Activated CD4-positive, alpha-beta T cell treated with anti-CD3 and anti-CD28 coated beads, Interleukin-2, amount 50 U/mL, for 16 hours (primary cell): ENCODE results near the gene MMP24OS.
A peak's percentile ranks its signal among the peaks of the same experiment; 100 is the strongest.

Experiments used
- DNase-seq: peaks from one replicate; pipeline ENCODE4 v3.0.0-alpha.2; 2020

MMP24OS gene

GRCh38 chr20:35290186-35290886 is 12.4 kb upstream of the MMP24OS start:
- DNase-seq, result no peak

DNA sequence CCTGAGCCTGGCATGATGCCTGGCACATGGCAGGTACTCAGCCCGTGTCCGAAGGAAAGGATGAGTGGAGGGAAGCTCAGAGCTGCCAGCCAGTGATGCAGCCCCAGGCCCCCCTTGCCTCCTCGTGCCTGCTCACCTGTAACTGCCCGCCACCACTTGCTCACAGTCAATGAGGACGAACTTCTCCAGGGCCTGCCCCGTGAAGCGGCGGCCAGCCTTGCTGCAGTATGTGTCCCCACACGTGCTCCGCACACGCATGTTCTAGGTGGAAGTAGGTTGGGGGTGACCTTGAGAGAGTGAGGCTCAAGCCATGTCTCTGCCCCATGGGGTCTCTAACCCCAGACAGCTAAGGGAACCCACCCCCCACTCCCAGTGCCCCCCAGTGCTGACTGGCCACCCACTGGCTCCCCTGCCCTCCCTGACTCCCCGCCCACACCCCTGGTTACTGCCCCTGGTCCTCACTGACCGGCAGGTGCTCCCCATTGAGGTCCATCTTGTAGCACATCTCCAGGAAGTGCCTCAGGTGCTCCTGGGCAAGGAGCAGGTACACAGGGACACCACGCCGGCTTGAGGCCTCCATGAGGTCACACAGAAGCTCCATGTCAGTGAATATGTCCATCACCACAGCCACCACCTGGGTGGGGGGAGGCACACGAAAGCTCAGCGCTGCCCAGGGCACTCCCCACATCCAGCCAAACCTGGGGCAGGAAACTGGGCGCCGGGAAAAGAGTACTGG is 10.6 kb upstream of the MMP24OS start:
- no peak for DNase-seq

- no peak for DNase-seq
Measured at GRCh38 chr20:35287509-35288324, 9.8 kb upstream of the MMP24OS start.

- no peak for DNase-seq
Measured at GRCh38 chr20:35286899-35287508, 9.1 kb upstream of the MMP24OS start.

DNA sequence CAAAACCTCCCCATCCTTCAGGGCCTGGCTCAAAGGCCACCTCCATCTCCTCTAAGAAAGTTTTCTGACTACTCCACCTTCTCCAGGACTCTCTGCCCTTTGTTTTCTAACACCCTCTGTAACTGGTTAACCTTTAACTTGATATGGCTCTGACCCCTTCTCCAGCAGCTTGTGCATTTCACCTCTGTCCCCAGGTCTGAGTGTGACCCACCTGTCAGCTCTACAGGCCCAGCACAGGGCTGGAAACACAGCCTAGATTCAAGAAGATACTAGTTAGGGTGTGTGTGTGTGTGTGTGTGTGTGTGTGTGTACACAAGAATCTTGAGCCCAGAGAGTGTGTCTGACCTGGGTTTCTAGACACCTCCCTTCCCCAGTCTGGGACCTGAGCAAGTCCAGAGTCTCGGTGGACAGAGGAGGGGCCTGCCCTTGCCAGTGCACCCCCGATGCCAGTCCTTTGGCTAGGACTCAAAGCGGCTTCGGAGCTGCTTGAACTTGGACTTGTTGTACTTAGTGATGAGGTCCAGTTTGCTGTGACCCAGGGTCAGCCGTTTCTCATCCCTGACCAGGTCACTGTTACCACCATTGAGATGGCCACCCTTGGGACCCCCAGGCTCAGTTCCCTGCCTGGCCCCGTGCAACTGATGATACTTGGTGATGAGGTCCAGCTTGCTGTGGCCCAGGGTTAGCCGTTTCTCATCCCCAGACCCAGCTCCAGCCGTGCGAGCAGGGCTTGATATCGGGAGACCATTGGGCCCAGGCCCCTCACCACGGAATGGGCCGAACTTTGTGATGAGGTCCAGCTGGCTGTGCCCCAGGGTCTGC is 8.4 kb upstream of the MMP24OS start:
- DNase-seq, result no peak

DNA sequence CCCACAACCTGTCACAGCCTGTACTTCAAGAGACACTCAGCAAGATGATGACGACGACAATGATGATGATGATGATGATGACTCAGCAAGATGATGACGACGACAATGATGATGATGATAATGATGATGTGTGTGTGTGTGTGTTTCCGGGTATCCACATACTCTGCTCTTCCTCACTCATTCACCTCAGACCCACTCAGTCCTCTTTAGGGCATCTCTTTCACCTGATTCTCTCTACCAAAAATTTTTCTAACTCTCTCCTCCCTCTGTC is 7.8 kb upstream of the MMP24OS start:
- DNase-seq, result no peak

- no peak for DNase-seq
Measured at GRCh38 chr20:35284992-35285805, 7.3 kb upstream of the MMP24OS start.

- DNase-seq, result peak; percentile 91
Measured at GRCh38 chr20:35284267-35284991, 6.5 kb upstream of the MMP24OS start, which contains the start of gene EIF6. TSS of gene EIF6 (minus strand) at chr20:35284772. CDS start at chr20:35284487, 285 bp downstream.

- no peak for DNase-seq
Measured at GRCh38 chr20:35283441-35284266, 5.7 kb upstream of the MMP24OS start.

DNA sequence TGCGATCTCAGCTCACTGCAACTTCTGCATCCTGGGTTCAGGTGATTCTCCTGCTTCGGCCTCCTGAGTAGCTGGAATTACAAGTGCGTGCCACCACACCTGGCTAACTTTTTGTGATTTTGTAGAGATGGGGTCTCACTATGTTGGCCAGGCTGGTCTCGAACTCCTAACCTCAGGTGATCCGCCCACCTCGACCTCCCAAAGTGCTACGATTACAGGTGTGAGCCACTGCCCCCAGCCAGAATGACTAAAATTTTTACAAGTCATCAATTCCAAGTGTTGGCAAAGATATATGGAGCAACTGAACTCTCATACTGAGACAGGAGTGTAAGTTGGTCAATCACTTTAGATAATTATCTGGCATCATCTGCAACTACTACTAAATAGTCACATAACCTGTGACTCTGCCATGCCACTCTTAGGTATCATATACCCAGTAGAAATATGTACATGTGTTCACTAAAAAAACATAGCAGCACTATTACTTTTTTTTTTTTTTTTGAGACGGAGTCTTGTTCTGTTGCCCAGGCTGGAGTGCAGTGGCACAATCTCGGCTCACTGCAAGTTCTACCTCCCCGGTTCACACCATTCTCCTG is 3.7 kb upstream of the MMP24OS start:
- no peak for DNase-seq

GRCh38 chr20:35280523-35280922 is 2.6 kb upstream of the MMP24OS start:
- no peak for DNase-seq

- no peak for DNase-seq
Measured at GRCh38 chr20:35279533-35280174, 1.7 kb upstream of the MMP24OS start.

DNA sequence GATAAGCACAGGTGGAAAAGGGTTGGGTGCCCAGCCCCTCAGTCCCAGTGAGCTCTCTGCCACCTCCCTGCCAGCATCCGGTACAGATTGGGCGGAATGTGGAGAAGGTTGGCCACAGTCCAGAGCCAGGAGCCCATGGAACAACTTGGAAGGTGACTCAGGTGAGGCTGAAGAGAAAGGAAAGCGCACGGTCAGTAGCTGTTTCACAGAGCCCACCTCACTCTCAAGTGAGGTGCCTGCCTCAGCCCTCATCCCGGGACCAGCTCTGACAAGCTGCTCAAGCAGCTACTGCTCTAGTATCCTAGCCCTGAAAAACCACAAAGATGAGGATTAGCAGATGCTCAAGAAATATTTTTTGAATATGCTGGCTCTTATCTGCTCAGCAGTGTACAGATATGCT is 1.1 kb upstream of the MMP24OS start:
- DNase-seq, result no peak

DNA sequence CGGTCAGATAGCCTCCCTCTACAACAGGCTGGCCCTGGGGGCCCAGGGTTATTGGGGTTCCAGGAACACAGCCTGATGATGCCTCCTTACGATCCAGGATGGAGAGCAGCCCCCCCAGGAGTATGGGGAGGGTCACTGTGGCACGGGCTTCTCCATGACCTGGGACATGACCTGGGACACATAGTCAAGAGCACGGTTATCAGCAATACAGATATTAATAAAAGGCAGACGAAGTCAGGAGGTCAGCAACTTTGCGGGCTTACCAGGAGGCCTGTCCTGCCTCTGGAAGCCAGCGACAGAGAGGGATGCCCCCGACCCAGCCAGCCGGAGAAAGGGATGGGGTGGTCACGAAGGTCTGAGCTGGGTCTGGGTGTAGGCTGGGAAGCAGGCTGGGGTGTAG is 795 bp downstream of the MMP24OS start:
- no peak for DNase-seq

- no peak for DNase-seq
Measured at GRCh38 chr20:35276408-35276807, 1.5 kb downstream of the MMP24OS start.

GRCh38 chr20:35275741-35276251 is 2.1 kb downstream of the MMP24OS start:
- DNase-seq, result no peak

GRCh38 chr20:35274172-35275092 is 3.5 kb downstream of the MMP24OS start:
- no peak for DNase-seq
